Activated CD4-positive, alpha-beta T cell treated with anti-CD3 and anti-CD28 coated beads, Interleukin-2, amount 50 U/mL, for 48 hours (primary cell): ENCODE data around the gene ZHX3.
A peak's percentile ranks its signal among the peaks of the same experiment; 100 is the strongest.

ENCODE experiments used
- DNase-seq, 2 experiments: peaks; one replicate each; pipeline ENCODE4 v3.0.0-alpha.2; 2020

ZHX3 gene

DNA sequence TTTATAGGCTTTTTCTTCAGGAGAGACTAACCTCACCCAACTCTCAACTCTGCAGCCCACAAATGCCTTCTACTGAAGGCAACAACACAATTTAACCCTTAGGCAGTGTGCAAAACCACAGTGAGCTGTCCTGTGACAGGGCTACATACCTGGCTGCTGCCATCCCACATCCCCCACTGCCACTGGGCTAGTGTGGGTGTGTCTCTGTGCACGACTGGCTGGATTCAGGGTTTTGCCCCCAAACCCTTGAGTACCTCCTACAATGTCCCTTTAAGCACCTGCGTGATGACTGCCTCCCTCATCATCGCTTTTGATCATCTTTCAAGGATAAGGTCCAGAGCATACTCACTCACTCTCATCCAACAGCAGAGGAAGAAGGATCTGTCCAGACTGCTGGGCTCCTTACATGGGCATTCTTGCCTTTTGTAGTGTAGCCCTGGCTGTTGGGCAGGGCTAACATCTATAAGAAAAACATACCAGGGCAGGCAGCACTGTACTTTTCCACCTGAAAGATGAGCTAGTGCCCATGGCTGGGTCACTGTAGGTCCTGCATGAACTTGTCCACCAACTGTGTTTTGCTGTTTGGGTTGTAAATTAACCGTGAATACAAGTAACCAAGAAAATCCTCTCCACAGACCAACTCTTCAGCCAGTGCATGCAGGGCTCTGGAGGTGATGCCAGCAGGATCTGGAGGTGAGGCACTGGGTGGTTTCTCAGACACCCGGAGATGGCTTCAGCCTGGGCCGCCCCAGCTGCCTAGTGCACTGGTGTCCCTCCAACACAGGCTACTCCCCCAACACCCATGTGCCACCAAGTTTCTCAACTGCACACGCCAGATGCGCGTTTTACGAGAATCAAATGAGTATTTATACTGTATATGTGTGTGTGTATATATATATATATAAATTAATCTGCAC, 135.0 kb downstream of the ZHX3 start:
- DNase-seq: no peak

GRCh38 chr20:41181567-41181966, 136.0 kb downstream of the ZHX3 start:
- DNase-seq: no peak

- DNase-seq: no peak
These were observed 136.8 kb downstream of the ZHX3 start for GRCh38 chr20:41180599-41181333.

GRCh38 chr20:41179961-41180360, 137.6 kb downstream of the ZHX3 start:
- no peak for DNase-seq

DNA sequence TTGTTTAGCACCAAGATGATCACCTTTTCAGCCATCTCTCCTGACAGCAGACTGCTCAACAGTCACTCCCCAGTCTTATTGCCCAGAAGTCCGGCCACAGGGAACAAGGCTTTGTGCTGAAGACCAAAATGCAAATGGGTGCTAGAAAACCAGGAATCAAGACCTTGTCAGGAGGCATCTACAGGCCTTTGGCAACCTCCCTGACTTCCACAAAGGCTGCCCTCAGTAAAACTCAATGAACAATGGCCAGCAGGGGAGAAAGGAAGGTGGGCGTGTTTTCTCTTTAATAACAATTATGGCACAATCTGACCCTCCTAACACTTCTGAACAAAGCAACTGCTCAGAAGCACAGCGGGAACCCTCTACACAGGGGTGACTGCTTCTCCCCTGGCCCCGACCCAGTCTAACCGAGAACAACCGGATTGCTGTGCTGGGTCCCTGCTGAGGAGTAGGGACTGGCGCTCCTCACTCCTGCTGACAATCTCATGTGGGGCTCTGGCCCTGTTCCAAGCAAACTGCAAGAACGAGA, 138.6 kb downstream of the ZHX3 start:
- DNase-seq: peak in 1 of 2 experiments; percentile 1

- peak in 1 of 2 experiments; percentile 1 for DNase-seq
These were observed 139.0 kb downstream of the ZHX3 start for GRCh38 chr20:41178495-41178894.

DNA sequence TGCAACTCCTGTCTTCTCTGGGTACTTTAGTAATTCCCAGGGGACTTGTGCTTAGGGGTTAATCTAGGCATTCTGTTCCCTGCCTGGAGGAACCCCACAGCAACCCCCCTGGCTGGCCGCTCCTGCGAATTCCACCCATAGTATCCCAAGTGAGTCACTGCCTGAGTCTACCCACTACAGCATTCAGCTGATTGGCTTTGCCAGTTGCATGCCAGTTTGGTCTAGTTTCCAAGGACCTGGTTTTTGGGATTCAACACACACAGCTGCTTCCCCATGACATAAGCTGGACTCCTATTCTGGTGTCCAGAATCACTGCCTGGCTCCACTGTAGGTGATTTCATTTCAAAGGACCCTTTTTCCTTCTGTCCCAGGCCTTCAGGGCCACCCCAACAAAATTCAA, 139.9 kb downstream of the ZHX3 start:
- DNase-seq: no peak

- DNase-seq: peak in 1 of 2 experiments; percentile 2
These were observed 140.6 kb downstream of the ZHX3 start for GRCh38 chr20:41176711-41177552.

DNA sequence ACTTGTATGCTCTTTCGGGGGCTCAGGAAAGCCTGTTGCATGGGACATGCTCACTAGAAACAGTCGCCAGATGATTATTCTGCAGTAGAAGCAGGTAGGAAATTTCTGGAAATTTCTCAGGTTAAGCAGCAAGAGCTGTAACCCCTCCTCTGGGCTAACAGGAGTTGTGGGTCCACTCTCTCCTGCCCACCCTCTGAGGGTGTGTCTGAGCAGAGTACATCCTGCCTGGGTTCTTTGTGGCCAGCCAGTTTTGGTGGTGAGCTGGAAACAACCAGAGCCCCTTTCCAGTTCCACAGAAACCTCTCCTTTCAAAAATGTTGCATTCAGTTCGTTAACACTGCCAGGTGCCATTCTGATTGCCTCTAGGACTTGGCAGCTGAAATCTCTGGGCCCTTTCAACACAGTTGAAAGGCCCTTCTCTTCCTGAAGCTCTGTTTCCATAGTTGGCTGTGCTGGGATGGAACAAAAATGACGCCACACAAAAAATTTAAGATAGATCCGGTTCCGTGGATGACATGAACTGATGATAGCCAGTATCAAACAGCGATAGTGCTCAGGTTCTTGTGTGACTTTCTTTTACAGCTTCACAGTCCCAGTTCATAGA, 141.7 kb downstream of the ZHX3 start:
- DNase-seq: no peak

DNA sequence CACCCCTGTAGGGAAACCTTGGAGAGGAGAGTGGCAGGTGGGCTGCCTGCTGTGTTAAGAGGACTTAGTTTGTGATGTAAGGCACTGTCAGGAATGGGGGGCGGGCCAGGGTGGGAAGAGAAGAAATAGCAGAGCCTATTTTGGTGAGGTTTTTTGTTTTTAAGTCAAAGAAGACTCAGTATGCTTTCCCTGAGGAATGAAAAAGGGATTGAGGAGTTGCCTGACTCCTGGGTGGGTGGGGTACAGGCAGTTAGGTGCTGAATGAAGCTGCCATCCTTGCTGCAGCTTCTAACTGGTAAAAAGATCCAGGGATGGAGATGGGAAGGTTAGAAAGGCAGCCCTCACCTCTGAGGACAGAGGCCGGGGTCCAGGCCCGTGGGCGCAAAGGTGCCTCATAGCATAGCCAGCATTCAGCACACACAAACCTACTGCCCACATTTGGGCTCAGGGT, 142.3 kb downstream of the ZHX3 start:
- no peak for DNase-seq

GRCh38 chr20:41174782-41175181, 142.7 kb downstream of the ZHX3 start:
- DNase-seq: no peak

DNA sequence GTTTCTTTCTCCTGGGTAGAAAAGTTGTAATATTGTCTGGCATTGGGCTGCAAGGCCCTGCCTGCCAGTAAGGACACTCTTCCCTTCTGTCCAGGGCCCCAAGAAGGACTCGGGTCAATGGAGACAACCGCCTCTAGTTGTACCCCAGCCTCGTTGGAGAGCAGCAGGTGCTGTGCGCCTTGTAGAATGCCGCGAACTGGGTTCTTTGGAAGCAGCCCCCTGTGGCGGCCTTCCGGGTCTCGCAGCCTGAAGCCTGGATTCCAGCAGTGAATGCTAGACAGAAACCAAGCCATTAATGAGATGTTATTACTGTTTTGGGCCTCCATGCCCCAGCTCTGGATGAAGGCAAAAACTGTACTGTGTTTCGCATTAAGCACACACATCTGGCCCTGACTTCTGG, 143.2 kb downstream of the ZHX3 start:
- DNase-seq: peak in 1 of 2 experiments; percentile 1

DNA sequence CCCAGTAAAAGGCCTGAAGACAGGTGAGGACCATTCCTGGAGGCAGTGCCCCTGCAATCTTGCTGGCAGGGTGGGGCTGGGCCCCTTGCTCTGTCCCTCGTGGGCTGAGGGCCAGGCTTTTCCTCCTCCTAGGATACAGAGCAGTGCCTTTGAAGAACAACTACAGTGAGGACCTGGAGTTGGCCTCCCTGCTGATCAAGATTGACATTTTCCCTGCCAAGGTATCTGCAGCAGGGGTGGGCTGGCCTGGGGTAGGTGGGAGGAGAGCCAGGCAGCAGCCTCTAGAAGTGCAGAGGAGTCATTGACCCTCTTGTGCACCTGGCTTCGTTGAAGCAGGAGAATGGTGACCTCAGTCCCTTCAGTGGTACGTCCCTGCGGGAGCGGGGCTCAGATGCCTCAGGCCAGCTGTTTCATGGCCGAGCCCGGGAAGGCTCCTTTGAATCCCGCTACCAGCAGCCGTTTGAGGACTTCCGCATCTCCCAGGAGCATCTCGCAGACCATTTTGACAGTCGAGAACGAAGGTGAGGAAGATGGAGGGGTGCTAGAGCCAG, 143.7 kb downstream of the ZHX3 start:
- peak in 1 of 2 experiments; percentile 2 for DNase-seq

DNA sequence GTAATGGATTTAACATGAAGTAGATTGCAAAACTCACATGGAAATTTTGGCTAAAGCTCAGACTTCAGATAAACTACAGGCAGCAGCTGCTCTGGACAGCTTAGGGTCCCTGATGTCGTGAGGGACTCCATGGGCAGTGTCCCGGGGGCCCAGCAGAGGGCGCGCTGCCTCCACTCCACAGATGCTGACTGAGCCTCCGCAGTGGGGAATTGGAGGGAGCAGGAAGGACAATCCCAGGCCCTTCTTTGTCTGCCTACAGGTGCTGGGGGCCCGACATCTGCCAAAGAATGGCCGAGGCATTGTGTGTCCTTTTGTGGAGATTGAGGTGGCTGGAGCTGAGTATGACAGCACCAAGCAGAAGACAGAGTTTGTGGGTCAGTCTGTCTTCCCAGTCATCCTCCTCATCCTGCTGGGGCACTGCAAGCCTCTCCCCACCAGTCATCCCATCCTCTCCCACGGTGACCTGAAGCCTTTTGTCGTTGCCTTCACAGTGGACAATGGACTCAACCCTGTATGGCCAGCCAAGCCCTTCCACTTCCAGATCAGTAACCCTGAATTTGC, 144.3 kb downstream of the ZHX3 start:
- peak; percentile 71 to 74 for DNase-seq

- DNase-seq: peak in 1 of 2 experiments; percentile 3
These were observed 145.0 kb downstream of the ZHX3 start for GRCh38 chr20:41172296-41173140.

- peak in 1 of 2 experiments; percentile 2 for DNase-seq
These were observed 145.7 kb downstream of the ZHX3 start for GRCh38 chr20:41171736-41172295.

GRCh38 chr20:41170386-41171105, 147.0 kb downstream of the ZHX3 start:
- peak in 1 of 2 experiments; percentile 2 for DNase-seq

DNA sequence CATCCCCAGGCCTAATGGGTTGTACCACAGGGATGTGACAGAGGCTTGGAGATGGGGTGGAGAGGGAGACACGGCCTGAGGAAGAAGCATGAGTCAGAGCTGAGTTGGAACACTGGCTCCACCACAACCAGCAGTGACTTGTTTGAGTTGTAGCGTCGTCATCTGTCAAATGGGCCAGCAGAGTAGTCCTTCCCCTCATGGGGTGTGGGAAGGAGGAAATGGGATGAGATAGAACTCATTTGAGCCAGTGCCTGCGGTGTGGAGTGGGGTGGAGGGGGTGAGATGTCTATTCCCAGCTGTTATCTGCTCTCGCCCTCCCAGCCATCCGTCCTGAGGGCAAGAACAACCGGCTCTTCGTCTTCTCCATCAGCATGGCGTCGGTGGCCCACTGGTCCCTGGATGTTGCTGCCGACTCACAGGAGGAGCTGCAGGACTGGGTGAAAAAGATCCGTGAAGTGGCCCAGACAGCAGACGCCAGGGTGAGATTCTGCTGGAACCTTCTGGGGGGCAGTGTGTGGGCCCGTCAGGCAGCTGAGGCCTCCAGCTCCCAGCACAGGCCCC, 147.7 kb downstream of the ZHX3 start:
- peak in 1 of 2 experiments; percentile 1 for DNase-seq

DNA sequence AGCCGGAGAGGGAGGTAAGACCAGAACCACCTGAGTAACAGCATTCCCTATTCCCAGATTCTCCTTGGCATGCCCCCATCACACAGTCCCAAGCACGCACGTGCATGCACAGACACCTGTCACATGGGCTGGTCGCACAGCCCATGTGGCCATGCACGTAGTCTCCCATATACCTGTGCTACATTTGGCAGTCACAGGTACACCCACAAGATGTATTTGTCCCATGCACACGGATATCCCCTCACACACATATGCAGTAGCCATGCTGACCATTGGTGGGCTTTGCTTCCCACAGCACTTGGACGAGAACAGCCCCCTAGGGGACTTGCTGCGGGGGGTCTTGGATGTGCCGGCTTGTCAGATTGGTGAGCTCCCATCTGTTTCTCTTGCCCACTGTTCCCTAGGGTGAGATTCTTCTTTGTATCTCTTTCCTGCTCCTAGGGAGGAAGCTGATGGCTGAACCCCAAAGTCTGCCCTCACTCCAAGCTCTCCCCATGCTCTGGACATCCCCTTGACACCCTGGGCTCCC, 148.3 kb downstream of the ZHX3 start:
- DNase-seq: peak in 1 of 2 experiments; percentile 1
